Spleen (tissue), 11 donors: ENCODE data around the gene PRDM13. TPM values are rescaled to one million over a fixed set of nuclear protein-coding genes. Genes with fewer than 3 reads are reported as not detected.
"Not testable (repeated sequence)": the region's sequence is repeated elsewhere in the genome, so short reads cannot be mapped to it uniquely, and the experiment has no call there.

Experiments used
- DNase-seq: peaks from one replicate; pipeline ENCODE4 v3.0.0-alpha.2; 2020
- H3K27ac ChIP-seq, 8 donors: fragments of 200-600 bp; sonication (generic) in 7 of 8; 1 replicate in 4 of 8; 2 replicates in 4 of 8; pipeline versions ENCODE4 v1.5.0 to v1.8.0; 2016 to 2021; ENCODE audit warnings: inconsistent platforms in 4 of 8, mild to moderate bottlenecking in 4 of 8, moderate library complexity in 1 of 8
- H3K27me3 ChIP-seq, 7 donors: fragments of 200-600 bp; sonication (generic) in 6 of 7; replicated peaks in 1 of 7; 1 replicate in 4 of 7; 2 replicates in 3 of 7; pipeline versions ENCODE4 v1.5.0 to v1.8.0; 2016 to 2021; ENCODE audit warnings: inconsistent platforms in 3 of 7, mild to moderate bottlenecking in 1 of 7
- H3K36me3 ChIP-seq, 6 donors: fragments of 200-600 bp; sonication (generic) in 5 of 6; 1 replicate in 4 of 6; 2 replicates in 2 of 6; pipeline versions ENCODE4 v1.5.0 to v1.8.0; 2016 to 2021; ENCODE audit warnings: inconsistent platforms in 2 of 6
- H3K4me1 ChIP-seq, 6 donors: fragments of 200-600 bp; sonication (generic) in 5 of 6; 1 replicate in 3 of 6; 2 replicates in 3 of 6; pipeline versions ENCODE4 v1.5.0 to v1.8.0; 2016 to 2021; ENCODE audit warnings: inconsistent platforms in 3 of 6
- H3K4me3 ChIP-seq, 8 donors: fragments of 200-600 bp; sonication (generic) in 7 of 8; 1 replicate in 4 of 8; 2 replicates in 4 of 8; pipeline versions ENCODE4 v1.5.0 to v1.8.0; 2016 to 2021; ENCODE audit warnings: inconsistent platforms in 4 of 8, mild to moderate bottlenecking in 4 of 8, moderate library complexity in 2 of 8
- H3K9me3 ChIP-seq, 8 donors: fragments of 200-600 bp; sonication (generic) in 7 of 8; 1 replicate in 4 of 8; 2 replicates in 4 of 8; pipeline versions ENCODE4 v1.5.0 to v1.8.0; 2016 to 2021; ENCODE audit warnings: inconsistent platforms in 4 of 8
- POLR2A ChIP-seq, 3 donors: fragments of 450-650 bp; IDR thresholded peaks; one replicate each; pipeline ENCODE4 v1.5.1; 2017; ENCODE audit warnings: antibody characterized with exemption in 3 of 3, mild to moderate bottlenecking in 1 of 3
- POLR2AphosphoS5 ChIP-seq, 3 donors: sonication (generic); formaldehyde crosslinking; IDR thresholded peaks; one replicate each; pipeline ENCODE4 v1.5.1; 2017; ENCODE audit warnings: antibody characterized with exemption in 3 of 3
- WGBS, 5 donors: extraction: QIAGEN DNeasy Blood & Tissue Kit in 3 of 5; methylation state at CpG; one replicate each; pipeline versions ENCODE4 v1.1.5 to v1.1.7; 2013 to 2018; 5-methylcytosine and 5-hydroxymethylcytosine counted together
- intact Hi-C: fragments of 100-400 bp; cut with DNase I; formaldehyde crosslinking; loops from one replicate; pipeline ENCODE4 v1.15.0; 2023; ENCODE audit warnings: low total_unique reads
- polyA plus RNA-seq, 3 donors: library from polyadenylated mRNA; stranded (reverse); fragments of 200-250 nt; gene quantifications; one replicate each; pipeline ENCODE4 v1.2.1, GENCODE V29; 2013
- total RNA-seq, 7 donors: library from RNA; depleted of rRNA in 3 of 7; stranded (reverse); fragments of >200 nt in 3 of 7; fragmentation: NEBNext Ultra II Directional in 4 of 7; extraction: Animal tissue kit (Norgen Biotek cat#: 25700) in 4 of 7; gene quantifications; one replicate each; pipeline versions ENCODE4 v1.1.0 to v1.2.1, GENCODE V29; 2016 to 2021
- TF ChIP-seq, protein P1 (sequence below), 11 experiments: fragments of 200-600 bp in 7 of 11; fragments of 450-650 bp in 4 of 11; sonication (generic) in 4 of 11; IDR thresholded peaks in 8 of 11; conservative IDR thresholded peaks in 3 of 11; 1 replicate in 7 of 11; 2 replicates in 4 of 11; pipeline versions ENCODE4 v1.4.0 to v1.8.0; 2016 to 2021; ENCODE audit warnings: antibody characterized with exemption in 11 of 11, inconsistent platforms in 4 of 11, mild to moderate bottlenecking in 1 of 11
- donor health status: healthy with polysubstance abuse.
- donor health status: DM: no; HTN: no; CAD: no; lungs with moderate emphysema.
- donor health status: DM: no; HTN: no; CAD: no.
- donor health status: Bipolar disorder and iron deficiency.
- donor health status: healthy.
- donor health status: DM: no; HTN: no; CAD: no.
- donor health status: DM: yes; HTN: yes; CAD: no.

The PRDM13 gene
- total and polyA plus RNA-seq, 10 donors: 0.02 TPM; not detected in 9

DNA sequence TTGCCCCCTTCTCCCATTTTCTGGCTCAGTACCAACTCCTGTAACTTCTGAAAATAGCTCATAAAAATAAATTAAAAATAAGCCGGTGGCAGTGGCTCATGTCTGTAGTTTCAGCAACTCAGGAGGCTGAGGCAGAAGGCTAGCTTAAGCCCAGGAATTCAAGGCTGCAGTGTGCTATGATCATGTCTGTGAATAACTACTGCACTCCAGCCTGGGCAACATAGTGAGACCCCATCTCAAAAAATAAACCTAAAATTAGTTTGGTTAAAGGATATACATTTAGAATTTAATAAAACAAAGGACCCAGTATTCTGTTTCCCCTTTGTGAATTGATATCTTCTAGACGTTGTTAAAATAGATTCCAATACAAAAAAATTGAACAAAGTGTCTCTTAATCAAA, 10.5 kb downstream of the PRDM13 start:
- TF ChIP-seq POLR2AphosphoS5 (IDR thresholded peaks at IDR 0.05): no peak
- TF ChIP-seq POLR2A (IDR thresholded peaks at IDR 0.05): no peak
- TF ChIP-seq, protein P1, sequence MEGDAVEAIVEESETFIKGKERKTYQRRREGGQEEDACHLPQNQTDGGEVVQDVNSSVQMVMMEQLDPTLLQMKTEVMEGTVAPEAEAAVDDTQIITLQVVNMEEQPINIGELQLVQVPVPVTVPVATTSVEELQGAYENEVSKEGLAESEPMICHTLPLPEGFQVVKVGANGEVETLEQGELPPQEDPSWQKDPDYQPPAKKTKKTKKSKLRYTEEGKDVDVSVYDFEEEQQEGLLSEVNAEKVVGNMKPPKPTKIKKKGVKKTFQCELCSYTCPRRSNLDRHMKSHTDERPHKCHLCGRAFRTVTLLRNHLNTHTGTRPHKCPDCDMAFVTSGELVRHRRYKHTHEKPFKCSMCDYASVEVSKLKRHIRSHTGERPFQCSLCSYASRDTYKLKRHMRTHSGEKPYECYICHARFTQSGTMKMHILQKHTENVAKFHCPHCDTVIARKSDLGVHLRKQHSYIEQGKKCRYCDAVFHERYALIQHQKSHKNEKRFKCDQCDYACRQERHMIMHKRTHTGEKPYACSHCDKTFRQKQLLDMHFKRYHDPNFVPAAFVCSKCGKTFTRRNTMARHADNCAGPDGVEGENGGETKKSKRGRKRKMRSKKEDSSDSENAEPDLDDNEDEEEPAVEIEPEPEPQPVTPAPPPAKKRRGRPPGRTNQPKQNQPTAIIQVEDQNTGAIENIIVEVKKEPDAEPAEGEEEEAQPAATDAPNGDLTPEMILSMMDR (IDR thresholded peaks at IDR 0.05 in 8 of 11, conservative IDR thresholded peaks at IDR 0.05 in 3 of 11): no peak
- no peak for DNase-seq
- H3K27me3 ChIP-seq: peaks cover 21 to 100% (median 95%) of the 10 kb centered on the region in 7 donors
- H3K4me3 ChIP-seq: no peak overlapping the region
- H3K4me1 ChIP-seq: peaks cover 18 to 37% (median 26%) of the 10 kb centered on the region in 6 donors
- peaks cover 0 to 6% (median 0%) of the 10 kb centered on the region in 8 donors for H3K9me3 ChIP-seq
- no peaks in the 10 kb centered on the region for H3K36me3 ChIP-seq
- H3K27ac ChIP-seq: no peak overlapping the region
- 44 to 73% (median 50%) methylated on average over 2 of the region's 2 CpGs for WGBS, 5 donors
- intact Hi-C loops: no loop called here

DNA sequence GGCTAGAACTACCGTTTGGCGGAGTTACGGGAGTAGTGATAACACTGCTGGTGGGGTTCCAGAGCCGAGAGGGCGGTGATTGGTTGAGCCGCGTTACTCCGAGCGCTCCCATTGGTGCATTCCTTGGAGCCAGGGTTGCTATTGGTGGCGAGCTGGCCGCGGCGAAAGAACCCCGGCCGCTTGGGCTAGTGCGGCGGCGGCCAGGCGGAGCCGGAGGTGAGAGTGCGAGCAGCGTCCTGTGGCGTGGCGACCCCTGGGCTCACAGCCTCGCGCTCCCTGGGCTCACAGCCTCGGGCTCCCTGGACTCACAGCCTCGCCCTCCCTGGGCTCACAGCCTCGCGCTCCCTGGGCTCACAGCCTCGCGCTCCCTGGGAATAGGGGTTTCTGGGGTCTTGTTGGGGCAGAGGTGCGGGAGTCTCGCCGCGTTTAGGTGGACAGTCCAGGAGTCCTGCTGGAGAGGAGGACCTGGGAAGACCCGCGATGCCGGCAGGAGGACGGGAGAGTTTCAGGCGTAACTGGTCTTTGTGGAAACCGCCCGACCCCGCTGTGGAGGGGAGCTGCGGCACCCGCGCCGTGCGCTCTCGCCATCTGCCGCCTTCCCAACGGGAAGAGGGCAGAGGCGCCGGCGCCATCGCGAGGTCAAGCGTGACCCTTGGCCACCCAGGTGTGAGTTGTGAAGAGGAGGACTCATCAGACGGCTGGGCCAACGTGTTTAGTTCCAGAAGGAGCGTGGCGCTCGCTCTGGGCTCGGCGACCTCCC, 12.2 kb downstream of the PRDM13 start:
- peaks cover 16 to 100% (median 87%) of the 10 kb centered on the region in 7 donors for H3K27me3 ChIP-seq
- H3K4me1 ChIP-seq: peaks cover 11 to 24% (median 13%) of the 10 kb centered on the region in 6 donors
- WGBS, 5 donors: 10 to 18% (median 13%) methylated on average over 41 to 65 of the region's 65 CpGs
- no peak overlapping the region for H3K27ac ChIP-seq
- intact Hi-C loops: no loop called here
- TF ChIP-seq, protein P1 (IDR thresholded peaks at IDR 0.05 in 8 of 11, conservative IDR thresholded peaks at IDR 0.05 in 3 of 11): no peak
- no peak for TF ChIP-seq POLR2A (IDR thresholded peaks at IDR 0.05)
- no peak for TF ChIP-seq POLR2AphosphoS5 (IDR thresholded peaks at IDR 0.05)
- peak overlapping the region in 1 of 8 donors; percentile 11 for H3K4me3 ChIP-seq
- no peaks in the 10 kb centered on the region for H3K36me3 ChIP-seq
- DNase-seq: no peak
- peaks cover 0 to 6% (median 0%) of the 10 kb centered on the region in 8 donors for H3K9me3 ChIP-seq

DNA sequence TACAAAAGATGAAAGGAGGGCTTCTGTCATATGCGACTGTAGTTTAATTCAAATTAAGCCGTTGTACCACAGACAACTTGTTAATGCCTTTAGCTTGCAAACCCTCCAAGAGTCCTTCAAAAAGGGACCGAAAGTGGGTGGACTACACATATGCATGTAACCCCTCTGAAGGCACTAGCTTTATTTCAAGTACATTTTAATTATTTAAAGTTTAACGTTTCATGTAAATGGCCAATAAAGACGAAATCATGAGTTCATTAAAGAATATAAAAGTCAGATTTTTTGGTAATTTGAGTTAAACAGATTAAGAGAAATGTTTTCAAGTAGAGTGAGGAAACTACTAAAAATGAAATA, 12.8 kb downstream of the PRDM13 start:
- Histone ChIP-seq H3K4me1 (peaks cover 5 to 18% (median 7%) of the 10 kb centered on the region in 6 donors), H3K27me3 (peaks cover 11 to 100% (median 81%) of the 10 kb centered on the region in 7 donors), H3K4me3 (no peak overlapping the region), H3K27ac (no peak overlapping the region), H3K9me3 (peaks cover 0 to 6% (median 0%) of the 10 kb centered on the region in 8 donors), H3K36me3 (no peaks in the 10 kb centered on the region)
- WGBS, 5 donors: 16 to 27% (median 17%) methylated on average over 5 of the region's 5 CpGs
- DNase-seq: no peak
- intact Hi-C loops: no loop called here
- TF ChIP-seq POLR2A (IDR thresholded peaks at IDR 0.05): no peak
- TF ChIP-seq POLR2AphosphoS5 (IDR thresholded peaks at IDR 0.05): no peak
- TF ChIP-seq, protein P1 (IDR thresholded peaks at IDR 0.05 in 8 of 11, conservative IDR thresholded peaks at IDR 0.05 in 3 of 11): no peak

DNA sequence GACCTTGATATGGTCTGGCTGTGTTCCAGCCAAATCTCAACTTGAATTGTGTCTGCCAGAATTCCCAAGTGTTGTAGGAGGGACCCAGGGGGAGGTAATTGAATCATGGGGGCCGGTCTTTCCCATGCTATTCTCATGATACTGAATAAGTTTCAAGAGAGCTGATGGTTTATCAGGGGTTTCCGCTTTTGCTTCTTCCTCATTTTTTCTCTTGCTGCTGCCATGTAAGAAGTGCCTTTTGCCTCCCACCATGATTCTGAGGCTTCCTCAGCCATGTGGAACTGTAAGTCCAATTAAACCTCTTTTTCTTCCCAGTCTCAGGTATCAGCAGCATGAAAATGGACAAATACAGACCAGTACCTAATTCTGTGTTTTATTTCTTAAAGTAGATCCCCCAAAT, 15.4 kb downstream of the PRDM13 start:
- H3K9me3 ChIP-seq, H3K4me3 ChIP-seq, H3K27ac ChIP-seq, H3K36me3 ChIP-seq, H3K4me1 ChIP-seq, DNase-seq, intact Hi-C loops: not testable (repeated sequence)
- 83 to 90% (median 88%) methylated on average over 2 of the region's 2 CpGs for WGBS, 5 donors
- peaks cover 7 to 91% (median 55%) of the 10 kb centered on the region in 7 donors for H3K27me3 ChIP-seq
